PC-9 (cell line): ENCODE measurements around the gene CCDC34. TPM values are rescaled to one million over a fixed set of nuclear protein-coding genes. Genes with fewer than 3 reads are reported as not detected.

Experiments
- BruUV-seq: library from RNA; stranded (reverse); fragments of 400-500 nt; replicated peaks from 2 replicates; lab custom pipeline; 2021; lab: Mats Ljungman, UMichigan
- CTCF ChIA-PET: fragments of 300-600 bp; sonication (Branson Sonifier 250); formaldehyde crosslinking; loops from one replicate; lab custom pipeline; 2022; ENCODE audit warnings: antibody characterized with exemption; lab: Charles Lee
- POLR2A ChIA-PET: fragments of 300-600 bp; sonication (Branson Sonifier 250); formaldehyde crosslinking; loops from one replicate; lab custom pipeline; 2022; ENCODE audit warnings: antibody characterized with exemption; ENCODE audit not compliant: unreplicated experiment; lab: Charles Lee
- DNase-seq, 2 experiments: peaks; one replicate each; pipeline versions ENCODE4 v3.0.0 to v3.0.0-alpha.2; 2015 to 2022; ENCODE audit warnings: mixed read lengths in 1 of 2
- H2AFZ ChIP-seq: fragments of 200-600 bp; sonication (generic); 2 replicates; pipeline ENCODE4 v1.8.1; 2017; ENCODE audit warnings: antibody characterized with exemption
- H3F3A ChIP-seq: fragments of 200-600 bp; sonication (generic); 2 replicates; pipeline ENCODE4 v1.8.1; 2017; ENCODE audit warnings: antibody characterized with exemption, mild to moderate bottlenecking, low read depth; ENCODE audit not compliant: insufficient read depth
- H3K27ac ChIP-seq: fragments of 200-600 bp; sonication (generic); 2 replicates; pipeline ENCODE4 v1.6.1; 2016; ENCODE audit warnings: mixed run types
- H3K27me3 ChIP-seq: fragments of 200-600 bp; sonication (generic); 2 replicates; pipeline ENCODE4 v1.6.1; 2016; ENCODE audit warnings: low read depth, mixed run types; ENCODE audit not compliant: insufficient read depth
- H3K36me3 ChIP-seq: fragments of 200-600 bp; sonication (generic); 2 replicates; pipeline ENCODE4 v1.6.1; 2016; ENCODE audit warnings: low read depth, mixed run types
- H3K4me1 ChIP-seq: fragments of 200-600 bp; sonication (generic); replicated peaks from 2 replicates; pipeline ENCODE4 v1.6.1; 2016; ENCODE audit warnings: mixed run types; ENCODE audit not compliant: insufficient read depth
- H3K4me2 ChIP-seq: fragments of 200-600 bp; sonication (generic); 2 replicates; pipeline ENCODE4 v1.6.1; 2017; ENCODE audit warnings: mixed run types
- H3K4me3 ChIP-seq: fragments of 200-600 bp; sonication (generic); 2 replicates; pipeline ENCODE4 v1.6.1; 2016; ENCODE audit warnings: mixed run types
- H3K79me2 ChIP-seq: fragments of 200-600 bp; sonication (generic); 2 replicates; pipeline ENCODE4 v1.6.1; 2017; ENCODE audit warnings: low read depth, mixed run types
- H3K9me2 ChIP-seq: fragments of 200-600 bp; sonication (generic); 2 replicates; pipeline ENCODE4 v1.8.1; 2017; ENCODE audit warnings: mild to moderate bottlenecking; ENCODE audit not compliant: insufficient read depth
- H3K9me3 ChIP-seq: fragments of 200-600 bp; sonication (generic); 2 replicates; pipeline ENCODE4 v1.8.1; 2016; ENCODE audit warnings: low read depth; ENCODE audit not compliant: insufficient read depth
- H4K20me1 ChIP-seq: fragments of 200-600 bp; sonication (generic); 2 replicates; pipeline ENCODE4 v1.8.1; 2017; ENCODE audit not compliant: insufficient read depth
- EZH2 ChIP-seq: fragments of 200-600 bp; sonication (generic); IDR thresholded peaks from 2 replicates; pipeline ENCODE4 v1.8.0; 2017; ENCODE audit warnings: antibody characterized with exemption, low read depth
- intact Hi-C: fragments of 100-400 bp; cut with micrococcal nuclease; formaldehyde crosslinking; loops from one replicate; pipeline ENCODE4 v1.10.0; 2022; ENCODE audit not compliant: unreplicated experiment
- total RNA-seq: library from RNA; stranded (reverse); gene quantifications from 2 replicates; pipeline ENCODE4 v1.2.3, GENCODE V29; 2021
- TF ChIP-seq, protein P1 (sequence below): fragments of 200-600 bp; sonication (generic); conservative IDR thresholded peaks from 2 replicates; pipeline ENCODE4 v1.6.1; 2017; ENCODE audit warnings: mixed run types, antibody characterized with exemption, mild to moderate bottlenecking, moderate library complexity

The CCDC34 gene
- total RNA-seq, 1 experiment from 2014 or later, result 33.6 TPM

DNA sequence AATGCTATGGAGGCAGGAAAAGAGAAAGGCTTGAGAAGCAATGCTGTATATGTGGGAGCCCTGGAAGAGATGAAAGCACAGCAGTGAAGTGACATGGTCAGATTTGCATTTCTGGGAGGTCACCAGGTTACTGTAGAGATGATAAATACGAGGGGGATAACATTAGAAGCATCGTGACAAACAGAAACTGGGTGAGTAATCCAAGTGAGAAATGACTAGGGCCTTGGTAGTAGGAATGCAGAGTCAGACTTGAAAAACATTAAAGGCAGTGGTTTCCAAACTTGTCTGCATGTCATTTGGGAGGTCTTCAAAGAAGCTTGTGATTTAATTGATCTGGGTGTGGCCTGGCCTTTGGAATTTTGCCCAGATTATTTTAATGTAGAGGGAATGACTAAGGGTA, 43.9 kb downstream of the CCDC34 start:
- TF ChIP-seq, protein P1, sequence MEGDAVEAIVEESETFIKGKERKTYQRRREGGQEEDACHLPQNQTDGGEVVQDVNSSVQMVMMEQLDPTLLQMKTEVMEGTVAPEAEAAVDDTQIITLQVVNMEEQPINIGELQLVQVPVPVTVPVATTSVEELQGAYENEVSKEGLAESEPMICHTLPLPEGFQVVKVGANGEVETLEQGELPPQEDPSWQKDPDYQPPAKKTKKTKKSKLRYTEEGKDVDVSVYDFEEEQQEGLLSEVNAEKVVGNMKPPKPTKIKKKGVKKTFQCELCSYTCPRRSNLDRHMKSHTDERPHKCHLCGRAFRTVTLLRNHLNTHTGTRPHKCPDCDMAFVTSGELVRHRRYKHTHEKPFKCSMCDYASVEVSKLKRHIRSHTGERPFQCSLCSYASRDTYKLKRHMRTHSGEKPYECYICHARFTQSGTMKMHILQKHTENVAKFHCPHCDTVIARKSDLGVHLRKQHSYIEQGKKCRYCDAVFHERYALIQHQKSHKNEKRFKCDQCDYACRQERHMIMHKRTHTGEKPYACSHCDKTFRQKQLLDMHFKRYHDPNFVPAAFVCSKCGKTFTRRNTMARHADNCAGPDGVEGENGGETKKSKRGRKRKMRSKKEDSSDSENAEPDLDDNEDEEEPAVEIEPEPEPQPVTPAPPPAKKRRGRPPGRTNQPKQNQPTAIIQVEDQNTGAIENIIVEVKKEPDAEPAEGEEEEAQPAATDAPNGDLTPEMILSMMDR, result no peak
- TF ChIP-seq EZH2, result no peak
- ChIA-PET POLR2A (no interaction called here), CTCF (no interaction called here)
- Histone ChIP-seq H3K9me2 (no peaks in the 10 kb centered on the region), H4K20me1 (no peaks in the 10 kb centered on the region), H3K27ac (no peak overlapping the region), H3K36me3 (no peaks in the 10 kb centered on the region), H3K4me1 (no peaks in the 10 kb centered on the region), H3F3A (no peaks in the 10 kb centered on the region), H3K27me3 (no peaks in the 10 kb centered on the region), H3K4me2 (peak overlapping the region; percentile 15; the same call in 1 of the 2 replicates), H3K4me3 (no peak overlapping the region), H3K79me2 (no peaks in the 10 kb centered on the region), H3K9me3 (no peaks in the 10 kb centered on the region), H2AFZ (no peak overlapping the region)
- BruUV-seq, result no TSS peak
- DNase-seq, result peak in 1 of 2 experiments; percentile 57
- intact Hi-C loops, result no loop called here

GRCh38 chr11:27317751-27318150, 45.3 kb downstream of the CCDC34 start:
- intact Hi-C loops, result no loop called here
- no peak overlapping the region for H3K4me2 ChIP-seq
- BruUV-seq, result no TSS peak
- no peaks in the 10 kb centered on the region for H3K9me3 ChIP-seq
- H3K4me3 ChIP-seq, result no peak overlapping the region
- no peak overlapping the region for H2AFZ ChIP-seq
- ChIA-PET CTCF (no interaction called here), POLR2A (no interaction called here)
- no peaks in the 10 kb centered on the region for H3K9me2 ChIP-seq
- H3K4me1 ChIP-seq, result no peaks in the 10 kb centered on the region
- no peak for DNase-seq
- H4K20me1 ChIP-seq, result no peaks in the 10 kb centered on the region
- TF ChIP-seq, protein P1, result no peak
- TF ChIP-seq EZH2, result no peak
- no peaks in the 10 kb centered on the region for H3K36me3 ChIP-seq
- no peaks in the 10 kb centered on the region for H3K27me3 ChIP-seq
- no peaks in the 10 kb centered on the region for H3F3A ChIP-seq
- H3K27ac ChIP-seq, result no peak overlapping the region
- no peaks in the 10 kb centered on the region for H3K79me2 ChIP-seq

DNA sequence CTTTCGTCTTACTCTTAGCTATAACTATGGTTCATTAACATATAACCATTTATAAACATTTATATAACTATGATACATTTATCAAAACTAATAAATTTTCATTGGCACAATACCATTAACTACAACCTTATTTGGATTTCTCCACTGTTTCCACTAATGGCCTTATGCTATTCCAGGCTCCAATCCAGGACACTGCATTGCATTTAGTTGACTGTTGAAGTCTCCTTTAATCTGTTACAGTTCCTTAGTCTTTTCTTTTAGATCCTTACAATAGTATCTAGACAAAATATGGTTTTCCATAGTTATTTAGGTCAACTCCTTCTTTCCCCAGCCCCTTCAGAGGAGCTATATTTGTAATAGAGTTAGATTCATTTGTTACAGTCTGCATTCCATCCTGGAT, 47.2 kb downstream of the CCDC34 start:
- Histone ChIP-seq H4K20me1 (no peaks in the 10 kb centered on the region), H3K4me1 (no peaks in the 10 kb centered on the region; the same call in 1 of the 2 replicates), H3K4me3 (no peak overlapping the region), H2AFZ (no peak overlapping the region), H3K79me2 (no peaks in the 10 kb centered on the region), H3K27me3 (no peaks in the 10 kb centered on the region), H3K4me2 (no peak overlapping the region), H3K9me2 (no peaks in the 10 kb centered on the region), H3K9me3 (no peaks in the 10 kb centered on the region), H3F3A (no peaks in the 10 kb centered on the region), H3K27ac (no peak overlapping the region), H3K36me3 (no peaks in the 10 kb centered on the region)
- POLR2A ChIA-PET, result no interaction called here
- no peak for DNase-seq
- TF ChIP-seq, protein P1, result no peak
- no peak for TF ChIP-seq EZH2
- intact Hi-C loops, result no loop called here
- BruUV-seq, result no TSS peak
- CTCF ChIA-PET, result no interaction called here
